Measurements from ENCODE around the gene SNRNP200.
A peak's percentile ranks its signal among the peaks of the same experiment; 100 is the strongest.

GRCh38 chr2:96345438-96345837 lies 40.1 kb upstream of the SNRNP200 start:
- TF ChIP-seq CTCF (conservative IDR thresholded peaks at IDR 0.05; ENCODE audit: low read depth, low read length) (peak; percentile 27; the same call in 1 of the 2 replicates), EZH2 (IDR thresholded peaks at IDR 0.05; ENCODE audit: borderline replicate concordance, low read depth, low read length, poor library complexity, severe bottlenecking) (no peak)
